GM08714 (cell line): ENCODE measurements around the gene SGO2.
"Not testable (repeated sequence)": the region's sequence is repeated elsewhere in the genome, so short reads cannot be mapped to it uniquely, and the experiment has no call there.

Source experiments
- H3K4me3 ChIP-seq: fragments of 200-500 bp; sonication (Bioruptor generic); 2 replicates; pipeline ENCODE4 v1.5.1; 2014; ENCODE audit warnings: mild to moderate bottlenecking, low read length, inconsistent platforms
- ZNF274 ChIP-seq: IDR thresholded peaks from 2 replicates; pipeline ENCODE4 v1.6.1; 2012; ENCODE audit warnings: mild to moderate bottlenecking, low read depth, low read length

Gene SGO2

DNA sequence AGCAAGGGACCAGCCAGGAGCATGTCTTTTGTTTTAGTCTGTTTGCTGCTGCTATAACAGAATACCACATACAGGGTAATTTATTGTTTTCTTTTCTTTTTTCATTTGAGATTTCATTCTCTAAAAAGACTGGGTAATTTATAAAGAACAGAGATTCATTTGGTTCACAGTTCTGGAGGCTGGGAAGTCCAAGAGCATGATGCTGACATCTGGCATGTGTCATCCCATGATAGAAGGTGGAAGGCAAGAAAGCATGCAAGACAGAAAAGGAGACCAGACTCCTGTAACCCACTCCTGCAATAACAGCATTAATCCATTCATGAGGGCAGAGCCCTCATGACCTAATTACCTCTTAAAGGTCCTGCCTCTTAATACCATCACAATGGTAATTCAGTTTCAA lies 14.8 kb downstream of the SGO2 start:
- H3K4me3 ChIP-seq: no peak overlapping the region
- TF ChIP-seq ZNF274: no peak

DNA sequence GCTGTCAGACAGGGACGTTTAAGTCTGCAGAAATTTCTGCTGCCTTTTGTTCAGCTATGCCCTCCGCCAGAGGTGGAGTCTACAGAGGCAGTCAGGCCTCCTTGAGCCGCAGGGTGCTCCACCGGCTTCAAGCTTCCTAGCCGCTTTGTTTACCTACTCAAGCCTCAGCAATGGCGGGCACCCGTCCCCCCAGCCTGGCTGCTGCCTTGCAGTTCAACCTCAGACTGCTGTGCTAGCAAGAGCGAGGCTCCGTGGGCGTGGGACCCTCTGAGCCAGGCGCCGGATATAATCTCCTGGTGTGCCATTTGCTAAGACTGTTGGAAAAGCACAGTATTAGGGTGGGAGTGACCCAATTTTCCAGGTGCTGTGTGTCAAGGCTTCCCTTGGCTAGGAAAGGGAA lies 40.6 kb downstream of the SGO2 start:
- H3K4me3 ChIP-seq: not testable (repeated sequence)

DNA sequence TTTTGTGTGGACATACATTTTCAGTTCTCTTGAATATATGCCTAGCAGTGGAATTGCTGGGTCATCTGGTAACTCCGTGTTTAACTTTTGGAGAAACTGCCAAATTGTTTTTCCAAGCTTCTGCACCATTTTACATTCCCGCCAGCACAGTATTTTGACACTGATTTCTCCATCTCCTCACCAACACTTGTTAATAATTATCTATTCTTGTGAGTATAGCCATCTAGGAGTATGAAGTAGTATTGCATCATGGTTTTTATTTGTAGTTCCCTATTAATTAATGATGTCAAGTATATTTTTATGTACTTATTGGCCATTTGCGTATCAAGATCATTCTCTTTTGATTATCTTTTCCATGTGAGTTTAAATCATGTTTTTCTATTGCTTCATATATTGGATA lies 41.9 kb downstream of the SGO2 start:
- H3K4me3 ChIP-seq: no peak overlapping the region
- no peak for TF ChIP-seq ZNF274

DNA sequence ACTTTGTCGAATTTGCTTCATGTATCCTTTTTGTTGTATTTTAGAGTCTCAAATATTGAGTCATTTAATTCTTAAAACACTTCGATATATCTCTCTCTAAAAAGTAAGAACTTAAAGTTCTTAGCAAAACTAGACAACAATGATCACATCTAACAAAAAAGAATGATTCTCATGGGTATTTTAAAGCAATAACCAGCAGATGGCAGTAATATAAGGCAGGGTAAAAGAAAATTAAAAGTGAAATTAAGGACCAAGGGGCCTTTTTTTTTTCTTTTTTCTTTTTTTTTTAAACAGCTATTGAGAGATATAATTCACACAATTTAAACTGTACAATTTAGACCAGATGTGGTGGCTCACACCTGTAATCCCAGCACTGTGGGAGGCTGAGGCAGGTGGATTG lies 50.0 kb downstream of the SGO2 start:
- no peak for TF ChIP-seq ZNF274
- no peak overlapping the region for H3K4me3 ChIP-seq

DNA sequence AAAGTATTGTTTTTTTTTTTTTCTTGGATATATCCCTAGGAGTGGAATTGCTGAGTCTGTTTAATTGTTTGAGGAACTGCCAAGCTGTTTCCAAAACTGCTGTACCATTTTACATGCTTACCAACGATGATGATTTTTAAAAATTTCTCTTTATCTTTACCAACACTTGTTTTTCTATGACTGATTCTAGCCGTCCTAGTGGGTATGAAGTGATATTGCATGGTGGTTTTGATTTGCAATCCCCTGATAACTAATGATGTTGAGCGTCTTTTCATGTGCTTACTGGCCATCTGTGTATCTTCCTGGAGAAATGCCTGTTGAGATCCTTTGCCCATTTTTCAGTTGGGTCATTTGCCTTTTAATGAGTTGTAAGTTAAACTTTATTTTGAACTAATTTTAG lies 51.0 kb downstream of the SGO2 start:
- TF ChIP-seq ZNF274: no peak
- H3K4me3 ChIP-seq: no peak overlapping the region

DNA sequence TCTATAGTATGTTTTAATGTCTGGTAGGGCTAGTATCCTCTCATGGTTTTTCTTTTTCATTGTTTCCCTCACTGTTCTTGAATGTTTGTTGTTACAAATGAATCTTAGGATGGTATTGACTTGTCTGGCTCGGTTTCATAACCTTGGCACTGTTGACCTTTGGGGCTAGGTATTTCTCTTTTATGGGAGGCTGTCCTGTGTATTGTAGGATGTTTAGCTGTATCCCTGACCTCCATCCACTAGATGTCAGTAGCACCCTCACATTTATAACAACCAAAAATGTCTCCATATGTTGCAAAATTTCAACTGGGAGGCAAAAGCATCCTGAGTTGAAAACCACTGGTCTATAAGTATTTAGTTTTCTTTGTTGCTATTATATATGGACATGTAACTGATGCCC lies 52.8 kb downstream of the SGO2 start:
- no peak overlapping the region for H3K4me3 ChIP-seq
- no peak for TF ChIP-seq ZNF274

DNA sequence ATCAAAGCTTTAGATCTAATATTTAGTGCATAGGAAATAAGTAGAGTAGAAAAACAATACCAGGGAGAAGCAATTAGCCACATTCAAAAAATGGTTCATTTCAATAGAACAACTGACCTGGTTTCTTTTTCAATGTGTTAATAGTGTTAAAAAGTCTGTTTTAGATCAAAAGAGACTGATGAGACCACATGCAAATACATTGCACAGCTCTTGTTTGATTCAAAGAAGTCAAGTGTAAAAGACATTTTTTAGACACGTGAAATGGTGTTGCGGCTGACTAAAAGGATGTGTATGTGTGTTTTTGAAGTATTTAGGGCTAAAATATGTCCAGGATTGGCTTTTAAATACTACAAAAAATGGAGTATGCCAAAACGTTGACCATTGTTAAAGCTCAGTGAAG lies 58.6 kb downstream of the SGO2 start:
- no peak for TF ChIP-seq ZNF274
- no peak overlapping the region for H3K4me3 ChIP-seq

DNA sequence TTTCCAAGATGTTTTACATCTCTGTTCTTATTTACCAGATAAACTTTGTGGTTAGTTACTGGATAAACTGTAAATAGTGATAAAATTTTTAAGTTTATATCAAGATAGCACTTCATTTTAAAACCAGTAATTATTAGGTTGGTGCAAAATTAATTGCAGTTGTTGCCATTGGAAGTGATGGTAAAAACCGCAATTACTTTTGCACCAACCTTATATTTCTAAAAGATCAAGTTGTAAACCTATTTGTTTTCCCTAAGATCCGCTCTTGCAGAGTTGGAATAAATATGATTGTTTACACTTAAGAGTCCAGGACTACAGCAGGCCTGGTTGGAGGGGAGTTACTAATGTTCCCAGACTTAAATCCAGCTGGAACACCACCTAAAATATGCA lies 59.3 kb downstream of the SGO2 start:
- TF ChIP-seq ZNF274: no peak
- H3K4me3 ChIP-seq: peak overlapping the region; percentile 34; the same call in 1 of the 2 replicates

DNA sequence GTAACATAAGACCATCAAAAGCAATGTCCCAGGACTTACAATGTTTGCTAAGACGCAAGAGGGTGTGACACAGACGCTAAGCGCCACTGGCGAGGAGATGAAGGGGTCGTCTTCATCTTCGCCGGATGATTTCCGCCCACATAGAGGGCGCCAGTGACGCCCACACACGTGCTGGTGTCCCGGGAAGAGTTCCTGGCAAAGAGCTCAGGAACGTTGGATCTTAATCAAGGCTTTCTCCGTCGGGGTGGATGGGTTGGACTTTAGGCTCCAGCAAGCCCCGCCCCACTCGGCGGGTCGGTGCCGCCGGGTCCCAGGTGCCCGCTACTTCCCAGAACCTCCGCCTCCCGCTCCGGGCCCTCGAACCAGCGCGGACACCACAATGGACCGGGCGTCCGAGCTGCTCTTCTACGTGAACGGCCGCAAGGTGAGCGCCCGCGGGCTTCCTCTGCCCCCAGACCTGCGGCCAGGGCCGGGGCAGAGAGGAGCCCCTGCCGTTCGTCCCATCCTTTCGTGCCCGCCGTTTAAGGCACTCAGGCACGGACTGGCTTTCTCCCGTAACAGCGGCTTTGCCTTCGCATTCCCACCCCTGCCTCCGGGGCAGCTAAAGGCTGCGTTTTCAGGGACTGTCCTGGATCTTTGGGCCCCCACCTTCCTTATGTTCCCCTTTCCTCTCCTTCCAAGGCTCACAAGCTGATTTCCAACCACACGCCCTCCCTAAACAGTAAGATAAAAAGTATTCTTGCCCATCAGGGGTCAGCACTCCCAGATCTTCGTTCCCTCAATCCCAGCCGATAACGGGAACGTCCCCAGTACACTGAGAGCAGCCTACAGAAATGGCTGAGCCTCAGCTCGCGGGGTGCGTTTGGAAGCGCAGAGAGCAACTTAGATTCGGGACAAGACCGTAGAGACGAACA lies 60.0 kb downstream of the SGO2 start, which contains the start of gene AOX1:
AOX1 (plus strand) TSS at position 285 of the 914 bp plus-strand sequence; CDS start at position 380, 95 bp downstream.
- peak within 1 kb of the TSS; percentile 34; the same call in 1 of the 2 replicates for H3K4me3 ChIP-seq
- TF ChIP-seq ZNF274: no peak

DNA sequence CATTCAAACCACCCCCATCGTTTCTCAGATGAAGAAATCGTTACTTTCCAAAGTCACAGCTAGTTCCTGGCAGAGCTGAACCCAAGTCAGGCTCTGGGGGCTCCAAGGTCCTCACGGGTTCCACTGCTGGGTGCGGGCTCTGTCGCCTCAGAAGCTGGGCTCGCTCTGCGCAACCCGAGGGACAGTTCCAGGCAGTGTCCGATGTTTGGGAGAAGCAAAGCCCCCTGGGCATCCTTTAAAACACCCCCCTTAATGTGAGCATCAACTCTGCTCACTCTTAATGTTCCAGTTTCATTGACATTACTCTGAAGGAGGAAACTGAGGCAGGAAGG lies 60.6 kb downstream of the SGO2 start:
- no peak overlapping the region for H3K4me3 ChIP-seq
- TF ChIP-seq ZNF274: no peak

DNA sequence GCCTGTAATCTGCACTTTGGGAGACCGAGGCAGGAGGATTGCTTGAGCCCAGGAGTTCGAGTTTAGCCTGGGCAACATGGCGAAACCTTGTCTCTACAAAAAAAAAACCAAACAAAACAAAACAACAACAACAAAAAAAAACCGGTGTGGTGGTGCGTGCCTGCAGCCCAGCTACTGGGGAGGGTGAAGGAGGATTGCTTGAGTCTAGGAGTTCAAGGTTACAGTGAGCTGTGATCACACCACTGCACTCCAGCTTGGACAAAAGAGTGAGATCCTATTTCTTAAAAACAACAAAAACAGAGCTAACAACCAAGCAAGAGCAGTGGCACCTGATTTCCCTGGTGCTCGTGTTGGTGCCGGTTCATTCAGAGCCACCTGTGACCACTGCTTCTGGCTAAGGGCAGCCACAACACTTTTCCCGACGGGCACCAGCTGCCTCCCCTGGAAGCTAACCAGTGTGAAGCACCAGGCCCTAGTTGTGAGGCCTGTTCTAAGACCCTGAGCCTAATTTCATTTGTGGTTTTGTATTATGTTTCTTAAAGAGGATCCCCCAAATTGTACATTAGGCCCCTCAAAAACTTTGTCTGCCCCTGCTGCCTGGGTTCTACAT lies 61.1 kb downstream of the SGO2 start:
- no peak for TF ChIP-seq ZNF274
- no peak overlapping the region for H3K4me3 ChIP-seq

DNA sequence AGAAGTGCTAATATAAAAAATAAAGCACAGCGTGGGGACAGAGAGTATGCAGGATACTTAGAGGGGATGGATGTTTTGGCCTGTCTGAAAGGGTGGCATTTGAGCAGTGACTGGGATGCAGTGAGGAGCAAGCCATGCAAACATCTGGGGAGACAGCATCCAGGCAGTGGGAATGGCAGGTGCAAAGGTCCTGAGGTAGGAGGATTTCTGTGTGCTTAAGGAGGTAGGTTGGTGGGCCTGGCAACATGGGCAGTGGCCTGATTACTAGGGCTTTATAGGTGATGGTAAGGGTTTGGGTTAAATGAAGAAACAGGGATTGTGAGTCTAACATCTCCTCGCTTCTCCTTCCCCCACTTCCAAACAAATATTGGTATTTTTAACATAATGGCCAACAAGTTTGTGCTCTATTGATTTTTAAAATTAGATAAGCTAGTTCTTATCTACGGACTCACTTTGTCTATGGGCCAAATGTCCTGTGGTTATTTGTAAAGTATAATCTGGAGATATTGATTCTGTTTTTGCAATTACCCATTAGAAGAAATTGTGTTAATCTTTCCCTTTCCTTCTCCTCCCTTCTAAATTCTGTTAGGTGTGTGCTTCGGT lies 62.2 kb downstream of the SGO2 start:
- no peak overlapping the region for H3K4me3 ChIP-seq
- TF ChIP-seq ZNF274: no peak

DNA sequence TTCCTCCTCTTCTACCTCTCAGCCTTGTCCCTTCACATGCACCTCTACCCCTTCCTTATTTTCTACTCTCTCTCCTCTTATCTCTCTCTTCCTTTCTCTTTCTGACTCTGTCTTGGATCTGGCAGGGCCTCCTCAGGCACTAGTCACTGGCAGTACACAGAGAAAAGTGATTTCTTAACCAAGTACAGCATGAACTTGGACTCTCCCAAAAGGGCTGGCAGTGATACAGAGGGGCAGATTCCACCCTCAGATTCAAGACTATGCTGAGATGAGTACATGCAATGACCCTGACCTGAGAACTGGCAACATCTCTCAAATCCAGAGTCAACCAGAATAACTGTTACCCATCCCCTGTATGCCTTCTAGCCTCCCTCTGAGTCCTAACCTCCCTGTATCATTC lies 64.1 kb downstream of the SGO2 start:
- TF ChIP-seq ZNF274: no peak
- no peak overlapping the region for H3K4me3 ChIP-seq

DNA sequence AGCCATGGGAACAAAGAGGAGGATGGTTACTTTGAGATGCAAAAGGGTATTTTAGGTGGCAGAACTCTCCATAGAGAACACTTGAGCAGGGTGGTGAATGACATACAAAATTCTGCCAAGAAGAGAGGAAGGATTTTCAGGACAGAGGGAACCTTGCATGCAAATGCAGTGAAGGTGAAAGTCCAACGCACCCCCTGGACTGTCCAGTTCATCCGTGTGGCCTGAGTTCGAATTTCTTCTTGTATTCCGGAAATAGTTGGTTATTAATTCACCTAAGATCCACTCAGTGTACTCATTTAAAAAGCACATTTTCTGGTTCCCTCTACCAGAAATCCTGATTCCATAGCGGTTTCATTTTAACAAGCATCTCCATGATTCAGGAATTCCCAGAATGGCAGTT lies 65.3 kb downstream of the SGO2 start:
- H3K4me3 ChIP-seq: no peak overlapping the region
- TF ChIP-seq ZNF274: no peak
